LHCN-M2 (cell line): Measurements from ENCODE around the gene IL7R. TPM values are rescaled to one million over a fixed set of nuclear protein-coding genes. Genes with fewer than 3 reads are reported as not detected.
A peak's percentile ranks its signal among the peaks of the same experiment; 100 is the strongest.

Source experiments
- DNase-seq: peaks from one replicate; pipeline ENCODE4 v3.0.0-alpha.2; 2012; ENCODE audit warnings: low read depth
- total RNA-seq: library from RNA; depleted of rRNA; stranded (reverse); fragments of >200 nt; gene quantifications from 2 replicates; pipeline ENCODE4 v1.2.3, GENCODE V29; 2014; rRNA removed

The IL7R gene
- total RNA-seq, 1 experiment from 2014 or later = 7.3 TPM

DNA sequence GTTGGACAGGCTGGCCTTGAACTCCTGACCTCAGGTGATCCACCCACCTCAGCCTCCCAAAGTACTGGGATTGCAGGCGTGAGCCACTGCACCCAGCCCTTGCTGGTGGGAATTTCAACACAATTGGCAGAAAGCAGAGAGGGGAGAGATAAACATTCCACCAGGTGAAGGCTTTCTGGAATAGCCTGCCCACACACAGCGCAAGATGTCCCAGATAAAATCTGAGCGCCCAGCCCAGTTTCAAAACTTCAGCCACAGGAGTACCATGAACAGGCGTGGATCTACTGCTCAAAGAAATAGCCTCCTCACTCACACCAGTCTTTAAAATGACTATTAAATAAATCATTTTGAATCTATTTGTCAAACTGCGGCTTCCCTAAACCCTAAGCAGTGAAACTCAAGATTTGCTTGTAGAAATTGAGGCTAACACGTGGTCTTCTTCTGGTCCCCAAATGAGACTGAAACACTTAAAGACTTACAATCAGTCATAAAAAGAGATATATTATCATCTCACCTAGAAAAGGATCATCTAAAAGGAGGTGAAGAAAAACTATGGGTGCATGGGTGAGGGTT is 47.0 kb downstream of the IL7R start:
- DNase-seq = no peak

DNA sequence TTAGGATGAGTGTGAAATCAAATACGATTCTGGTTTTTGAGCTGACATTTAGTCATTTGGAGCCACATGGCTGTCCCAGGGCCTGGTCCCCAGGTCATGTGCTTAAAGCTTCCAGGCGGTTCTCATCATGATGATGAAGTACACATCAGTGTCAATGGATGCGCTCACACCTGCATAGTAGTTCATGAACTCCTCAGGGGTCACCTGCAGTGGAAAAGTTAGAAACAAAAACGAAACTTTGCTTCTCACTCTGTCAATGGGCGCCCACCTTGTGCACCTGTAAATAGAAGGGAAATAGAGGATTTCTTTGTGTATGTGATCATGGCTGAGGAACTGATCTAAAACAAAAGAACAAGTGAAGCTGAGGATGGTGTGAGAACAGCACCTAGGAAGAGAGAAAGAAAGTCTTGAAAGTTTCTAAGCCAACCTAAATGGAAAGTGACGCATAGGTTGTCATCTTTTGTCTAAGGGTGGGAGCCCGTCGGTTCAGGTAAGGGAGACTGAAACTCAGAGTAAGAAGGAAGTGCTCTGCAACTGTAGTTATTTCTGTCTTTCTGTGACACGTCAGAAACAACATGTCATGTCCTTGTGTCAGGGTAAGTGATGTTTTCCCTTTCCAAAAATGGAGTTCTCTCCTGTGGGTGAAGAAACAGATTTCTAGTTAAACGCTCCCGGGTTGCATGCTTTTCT is 47.9 kb downstream of the IL7R start:
- DNase-seq = no peak

DNA sequence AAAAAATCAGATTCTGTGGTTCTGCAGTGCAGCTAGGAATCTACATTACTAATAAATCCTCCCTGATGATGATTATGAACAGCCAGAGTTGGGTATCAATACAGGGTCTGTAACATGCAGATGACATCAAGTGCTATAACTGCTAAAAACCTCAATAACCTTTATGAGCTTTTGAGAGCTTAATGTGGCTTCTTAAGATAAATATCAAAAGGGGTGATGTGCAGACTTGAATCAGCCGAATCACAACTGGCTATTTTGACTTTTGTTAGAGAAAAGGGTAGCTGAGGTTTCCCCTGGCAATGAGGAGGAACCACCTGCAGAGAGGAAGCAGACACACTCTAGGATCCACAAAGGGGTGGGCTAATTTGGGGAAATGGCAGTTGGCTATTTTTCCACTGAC is 51.5 kb downstream of the IL7R start:
- DNase-seq = no peak

DNA sequence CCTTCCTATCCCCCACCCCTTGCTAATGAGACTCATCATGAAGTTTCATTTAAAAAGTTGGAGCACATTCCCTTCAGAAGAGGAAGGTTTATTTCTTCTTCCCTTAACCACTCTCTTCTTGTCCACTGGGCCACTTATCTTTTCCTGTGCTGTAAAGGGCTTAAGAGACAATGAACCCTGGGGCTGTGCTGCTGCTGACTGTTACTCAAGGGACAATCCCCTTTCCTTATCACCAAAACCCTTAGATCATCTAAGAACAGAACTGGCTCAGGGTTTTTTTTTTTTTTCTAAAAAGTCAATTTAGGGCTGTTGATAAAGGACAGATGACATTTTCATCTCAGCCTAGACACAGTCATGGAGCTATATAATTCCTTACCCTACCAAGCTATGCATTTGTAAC is 52.1 kb downstream of the IL7R start:
- DNase-seq = no peak

DNA sequence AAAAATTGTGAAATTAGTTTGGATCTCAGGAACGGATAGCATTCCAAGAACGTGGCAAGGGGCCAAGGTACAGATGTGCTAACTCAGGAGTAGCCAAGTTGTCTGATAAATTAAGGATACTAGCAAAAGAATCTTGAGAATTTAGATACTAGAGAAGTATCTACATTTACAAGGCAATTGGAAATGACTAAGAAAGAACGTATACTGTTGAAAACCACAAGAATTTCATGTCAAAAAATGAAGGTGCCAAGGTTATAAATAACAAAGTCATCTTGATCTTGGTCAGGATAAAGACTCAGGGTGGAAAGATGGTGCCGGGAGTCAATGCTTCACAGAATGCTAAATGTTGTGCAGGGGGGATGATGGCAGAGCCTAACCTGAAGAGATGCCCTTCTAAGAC is 62.5 kb downstream of the IL7R start:
- DNase-seq = peak; percentile 66

DNA sequence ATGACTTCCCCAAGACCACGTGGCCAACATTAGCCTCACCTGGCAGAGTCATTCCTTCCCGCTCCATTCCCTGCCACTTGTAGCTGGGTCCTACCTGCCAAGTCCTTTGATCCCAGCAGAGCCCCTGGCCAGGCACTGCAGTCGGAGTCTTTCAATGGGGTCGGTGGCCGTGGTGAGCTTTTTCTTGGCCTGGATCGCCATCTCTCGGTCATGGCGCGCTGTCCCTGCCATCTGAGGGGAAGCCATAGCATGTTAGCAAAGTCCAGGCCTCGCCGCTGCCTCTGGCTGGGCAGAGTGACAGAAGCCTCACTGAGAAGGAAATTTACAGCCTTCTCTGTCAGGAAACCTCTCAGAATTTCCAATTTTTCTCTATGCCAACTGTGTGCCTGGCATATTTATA is 64.2 kb downstream of the IL7R start:
- no peak for DNase-seq

DNA sequence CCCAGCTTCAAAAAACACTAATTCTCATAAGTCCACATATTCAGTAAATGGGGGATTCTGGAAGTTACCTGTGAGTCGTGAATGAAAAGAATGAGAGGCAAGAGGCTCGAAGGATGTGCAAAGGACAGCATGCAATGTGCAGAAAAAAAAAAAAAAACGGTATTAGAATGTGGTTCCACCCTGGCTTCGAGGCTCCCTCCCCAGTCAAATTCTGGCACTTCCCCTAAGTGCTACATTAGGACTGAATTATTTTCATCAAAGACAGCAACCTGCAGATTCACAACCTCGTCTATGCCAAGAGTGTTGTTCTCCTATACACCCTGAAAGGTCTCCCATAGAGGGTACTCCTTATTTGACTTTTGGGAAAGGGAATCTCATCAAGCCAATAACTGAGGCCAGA is 65.2 kb downstream of the IL7R start:
- no peak for DNase-seq

DNA sequence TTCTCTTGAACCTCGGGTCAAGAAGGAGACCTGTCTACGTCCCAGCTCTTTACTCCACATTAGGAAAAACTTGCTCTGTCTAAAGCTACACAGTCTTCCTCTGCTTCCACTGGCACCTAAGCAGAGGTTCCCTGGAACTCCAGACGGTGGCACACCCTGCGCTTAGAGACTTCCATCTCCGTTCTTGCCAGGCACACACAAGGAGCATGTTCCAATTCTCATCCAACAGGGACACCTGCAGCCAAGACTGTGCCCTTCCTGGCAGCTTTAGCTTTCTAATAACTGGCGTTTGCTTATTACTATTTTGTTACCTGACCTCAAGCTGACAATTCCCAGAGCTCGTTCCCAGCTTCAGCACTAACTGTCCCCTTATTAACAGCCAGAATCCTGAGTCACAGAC is 65.8 kb downstream of the IL7R start:
- DNase-seq = no peak

DNA sequence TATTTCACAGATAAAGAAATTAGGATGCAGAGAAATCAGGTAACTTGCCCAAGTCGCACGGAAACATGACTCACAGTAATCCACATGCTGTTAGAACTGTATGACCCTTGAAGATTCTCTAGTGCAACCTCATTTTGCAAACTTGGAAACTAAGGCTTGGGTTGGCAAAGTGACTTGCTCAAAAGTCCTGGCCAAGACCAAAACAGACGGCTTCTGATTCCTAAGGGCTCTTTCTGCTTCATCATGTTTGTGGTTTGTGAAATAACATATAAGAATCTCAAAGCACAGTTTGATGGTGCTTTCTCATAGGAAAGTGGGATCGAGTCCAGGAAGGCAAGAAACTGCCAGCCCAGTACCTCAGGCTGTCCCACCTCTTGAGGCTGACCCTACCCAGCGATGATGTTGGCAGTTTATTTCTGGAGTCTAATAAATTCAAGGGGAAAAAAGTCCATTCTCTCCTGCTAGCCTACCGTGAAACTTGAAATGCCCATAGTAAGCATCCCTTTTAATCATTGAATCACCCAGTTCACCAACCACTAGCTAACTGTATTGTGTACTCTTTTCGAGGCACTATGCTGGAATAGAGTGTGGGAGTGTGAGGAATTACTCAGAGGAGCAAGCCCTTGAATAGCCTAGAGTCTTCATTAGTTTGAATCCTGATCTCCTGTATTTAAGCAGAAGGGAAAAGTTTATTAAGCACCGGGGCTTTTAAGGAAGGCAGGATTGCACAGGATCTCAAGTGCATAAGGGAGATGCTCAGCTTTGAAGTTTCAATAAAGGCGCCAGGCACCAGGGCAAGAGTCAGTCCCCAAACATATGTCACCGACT is 67.6 kb downstream of the IL7R start:
- DNase-seq = peak; percentile 54

DNA sequence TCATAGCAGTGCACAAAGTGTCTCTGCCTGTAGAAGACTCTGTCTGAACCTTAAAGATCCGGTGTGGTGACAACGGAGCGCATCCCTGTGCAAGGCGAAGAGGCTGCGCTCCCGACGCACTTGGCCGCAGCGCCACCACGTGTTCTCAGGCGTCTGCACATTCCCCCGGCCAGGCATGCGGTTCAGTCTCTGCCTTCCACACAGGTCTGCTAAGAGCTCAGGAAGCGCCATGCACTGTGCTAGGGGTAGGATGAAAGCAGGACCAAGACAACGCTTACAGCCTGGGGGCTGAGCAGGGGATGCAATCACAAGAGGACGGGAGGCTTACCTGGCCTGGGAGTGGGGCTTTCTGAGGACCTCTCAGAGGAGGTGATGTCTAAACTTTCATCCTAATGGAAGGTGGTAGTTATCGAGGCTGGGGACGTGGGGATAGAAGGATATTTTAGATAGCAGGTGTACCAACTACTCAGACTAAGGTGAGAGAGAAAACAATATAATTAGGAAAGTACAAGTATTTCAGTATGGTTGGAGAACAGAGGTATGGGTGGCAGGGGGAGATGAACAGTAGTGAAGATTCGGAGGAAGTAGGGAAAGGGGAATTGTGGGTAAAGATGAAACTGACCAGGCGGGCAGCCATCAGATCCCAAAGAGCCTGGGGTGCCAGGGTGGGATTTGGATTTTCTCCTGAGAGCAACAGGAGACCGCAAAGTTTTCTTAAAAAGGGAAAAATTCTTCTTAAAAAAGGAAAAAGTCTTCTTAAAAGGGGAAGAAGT is 68.4 kb downstream of the IL7R start:
- peak; percentile 68 for DNase-seq

DNA sequence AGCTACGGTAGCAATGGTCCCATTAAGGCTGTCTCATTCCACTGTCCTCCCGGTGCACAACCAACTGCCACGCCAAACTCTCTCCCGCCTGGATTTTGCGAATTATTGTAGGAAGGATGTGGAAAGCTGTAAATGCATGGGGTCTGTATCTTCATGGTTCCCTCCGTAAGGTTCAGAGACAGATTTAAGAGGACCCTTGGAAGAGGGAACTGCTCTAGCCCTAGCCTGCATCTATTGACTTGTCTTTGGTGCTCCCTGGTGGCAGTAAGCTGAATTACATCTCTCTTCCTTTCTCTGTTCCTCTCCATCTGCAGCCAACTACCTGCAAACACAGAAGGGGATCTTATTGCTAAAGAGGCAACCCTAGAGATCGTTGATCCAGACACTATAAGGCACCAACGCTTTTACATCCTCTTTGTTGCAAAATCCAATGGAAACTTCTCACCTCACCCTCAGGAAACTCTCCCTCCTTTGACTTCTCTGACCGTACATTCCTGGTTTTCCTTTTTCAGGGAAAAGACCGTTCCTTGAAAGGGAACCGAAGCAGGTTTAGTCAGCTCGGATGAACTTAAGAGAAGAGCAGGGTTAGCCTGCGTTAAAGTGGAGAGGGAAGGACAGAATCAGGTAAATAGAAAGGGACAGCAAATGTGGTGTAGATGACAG is 69.8 kb downstream of the IL7R start:
- DNase-seq = peak; percentile 51

Other genes starting within 250 kb of the IL7R start
- gene SPEF2, start 239.0 kb upstream of the IL7R start, total RNA-seq = 1.6 and 1.9 TPM in 2 replicates
- gene CAPSL, start 81.7 kb downstream of the IL7R start, total RNA-seq = 0.26 and 0.52 TPM in 2 replicates
- not detected in 2 replicates for gene UGT3A1, start 134.5 kb downstream of the IL7R start, total RNA-seq
- gene UGT3A2, start 210.0 kb downstream of the IL7R start, total RNA-seq = 1.1 TPM in 1 of 2 replicates, not detected in the other